Left lung (tissue), 14 donors: ENCODE results near the gene PCDHA3. TPM values are rescaled to one million over a fixed set of nuclear protein-coding genes. Genes with fewer than 3 reads are reported as not detected.

Experiments used
- ATAC-seq: fragments of 200-7000 bp; cut with Tn5 transposase; one replicate; pipeline ENCODE4 v1.9.1; 2020; ENCODE audit warnings: moderate library complexity
- DNase-seq, 4 donors: peaks; one replicate each; pipeline ENCODE4 v3.0.0-alpha.2; 2013 to 2020
- H3K27ac ChIP-seq, 2 donors: fragments of 200-600 bp; sonication (generic) in 1 of 2; one replicate each; pipeline versions ENCODE4 v1.5.0 to v1.8.0; 2020 to 2021
- H3K27me3 ChIP-seq, 2 donors: fragments of 200-600 bp; sonication (generic) in 1 of 2; one replicate each; pipeline versions ENCODE4 v1.5.0 to v1.8.0; 2020 to 2021
- H3K36me3 ChIP-seq, 2 donors: fragments of 200-600 bp; sonication (generic) in 1 of 2; one replicate each; pipeline versions ENCODE4 v1.5.0 to v1.8.0; 2020 to 2021
- H3K4me1 ChIP-seq, 2 donors: fragments of 200-600 bp; one replicate each; pipeline ENCODE4 v1.8.0; 2021
- H3K4me3 ChIP-seq, 2 donors: fragments of 200-600 bp; sonication (generic) in 1 of 2; one replicate each; pipeline versions ENCODE4 v1.5.0 to v1.8.0; 2020 to 2021; ENCODE audit warnings: mild to moderate bottlenecking in 1 of 2
- H3K9me3 ChIP-seq, 2 donors: fragments of 200-600 bp; sonication (generic) in 1 of 2; one replicate each; pipeline versions ENCODE4 v1.5.0 to v1.8.0; 2020 to 2021
- CTCF ChIP-seq, 2 donors: fragments of 200-600 bp; sonication (generic) in 1 of 2; IDR thresholded peaks; one replicate each; pipeline versions ENCODE4 v1.5.0 to v1.8.0; 2021; ENCODE audit warnings: antibody characterized with exemption in 2 of 2
- intact Hi-C, 2 donors: fragments of 100-400 bp; cut with DNase I; formaldehyde crosslinking; loops; one replicate each; pipeline versions ENCODE4 v1.11.2 to v1.14.2; 2022
- long read RNA-seq, 12 donors: library from polyadenylated mRNA in 2 of 12; unstranded in 2 of 12; transcript quantifications; one replicate each; pipeline ENCODE4 v2.0.0 and lab custom pipeline, GENCODE V29; 2019 to 2026
- polyA plus RNA-seq, 6 donors: library from polyadenylated mRNA; unstranded; fragments of 120-200 nt; gene quantifications; one replicate each; pipeline ENCODE4 v1.2.1, GENCODE V29; 2013; ENCODE audit not compliant: insufficient read length in 6 of 6
- total RNA-seq, 2 donors: library from RNA; stranded (reverse); fragmentation: NEBNext Ultra II Directional; extraction: Animal tissue kit (Norgen Biotek cat#: 25700); gene quantifications; one replicate each; pipeline ENCODE4 v1.2.1, GENCODE V29; 2021
- donor health status: DM: no; HTN: yes; CAD: no.
- donor health status: DM: no; HTN: no; CAD: no.

Gene PCDHA3
- total RNA-seq (under 1 TPM; 0.50 to 0.73 TPM), polyA plus RNA-seq (under 1 TPM; 0.21 to 0.46 (median 0.40) TPM)
- long read RNA-seq, donor 1: 0 reads
- long read RNA-seq, donor 2: 0 reads
- long read RNA-seq, donor 3: 0 reads
- long read RNA-seq, donor 4, full-length matches to known transcripts: 1 of 1 reads
- long read RNA-seq, donor 4, partial matches to known transcripts: 0 of 1 reads
- long read RNA-seq, donor 4, other reads (novel, unspliced or antisense): 0 of 1 reads
- long read RNA-seq, donor 5: 0 reads
- long read RNA-seq, donor 6: 0 reads
- long read RNA-seq, donor 7: 0 reads
- long read RNA-seq, donor 8: 0 reads
- long read RNA-seq, donor 9: 0 reads
- long read RNA-seq, donor 10: 0 reads
- long read RNA-seq, donor 11, full-length matches to known transcripts: 7 of 7 reads
- long read RNA-seq, donor 11, partial matches to known transcripts: 0 of 7 reads
- long read RNA-seq, donor 11, other reads (novel, unspliced or antisense): 0 of 7 reads
- long read RNA-seq, donor 12: 0 reads

- Histone ChIP-seq H3K36me3 (no peaks in the 10 kb centered on the region), H3K4me3 (peak within 1 kb of the TSS in 1 of 2 donors; percentile 19), H3K9me3 (peaks cover 0 to 66% of the 10 kb centered on the region in 2 donors), H3K4me1 (no peaks in the 10 kb centered on the region), H3K27me3 (peaks cover 0 to 69% of the 10 kb centered on the region in 2 donors), H3K27ac (no peak within 1 kb of the TSS)
- ATAC-seq: no peak
- peak in 3 of 4 donors; percentile 6 to 55 (median 17) for DNase-seq
- intact Hi-C loops: no loop called here
- no peak for TF ChIP-seq CTCF (IDR thresholded peaks at IDR 0.05)
Measured at GRCh38 chr5:140800816-140801493, at the start of gene PCDHA3. Gene PCDHA3 (plus strand): TSS chr5:140801057.

- Histone ChIP-seq H3K4me3 (no peak overlapping the region), H3K27ac (no peak overlapping the region), H3K27me3 (no peaks in the 10 kb centered on the region), H3K36me3 (no peaks in the 10 kb centered on the region), H3K9me3 (peaks cover 0 to 98% of the 10 kb centered on the region in 2 donors), H3K4me1 (no peaks in the 10 kb centered on the region)
- TF ChIP-seq CTCF (IDR thresholded peaks at IDR 0.05): no peak
- intact Hi-C loops: no loop called here
- ATAC-seq (no peak), DNase-seq (no peak)
Measured at GRCh38 chr5:140753561-140753960, 47.3 kb upstream of the PCDHA3 start.

GRCh38 chr5:140764177-140764973, 36.5 kb upstream of the PCDHA3 start:
- ATAC-seq (no peak), DNase-seq (no peak)
- Histone ChIP-seq H3K36me3 (no peaks in the 10 kb centered on the region), H3K9me3 (peaks cover 6 to 99% of the 10 kb centered on the region in 2 donors), H3K27me3 (no peaks in the 10 kb centered on the region), H3K27ac (no peak overlapping the region), H3K4me3 (no peak overlapping the region), H3K4me1 (no peaks in the 10 kb centered on the region)
- no peak for TF ChIP-seq CTCF (IDR thresholded peaks at IDR 0.05)
- intact Hi-C loops: no loop called here

GRCh38 chr5:140767444-140767843, 33.4 kb upstream of the PCDHA3 start:
- DNase-seq (no peak), ATAC-seq (no peak)
- H3K27me3 ChIP-seq: no peaks in the 10 kb centered on the region
- no peak overlapping the region for H3K4me3 ChIP-seq
- H3K9me3 ChIP-seq: peaks cover 6 to 100% of the 10 kb centered on the region in 2 donors
- intact Hi-C loops: no loop called here
- H3K27ac ChIP-seq: no peak overlapping the region
- TF ChIP-seq CTCF (IDR thresholded peaks at IDR 0.05): no peak
- H3K4me1 ChIP-seq: no peaks in the 10 kb centered on the region
- no peaks in the 10 kb centered on the region for H3K36me3 ChIP-seq
